Stimulated activated naive CD4-positive, alpha-beta T cell (primary cell): ENCODE measurements around the gene MS4A14.
"Not testable (repeated sequence)": the region's sequence is repeated elsewhere in the genome, so short reads cannot be mapped to it uniquely, and the experiment has no call there.

Experiments
- DNase-seq, 6 experiments: peaks; one replicate each; lab custom pipeline; 2025; lab: John Stamatoyannopoulos, UW

The MS4A14 gene, protein sequence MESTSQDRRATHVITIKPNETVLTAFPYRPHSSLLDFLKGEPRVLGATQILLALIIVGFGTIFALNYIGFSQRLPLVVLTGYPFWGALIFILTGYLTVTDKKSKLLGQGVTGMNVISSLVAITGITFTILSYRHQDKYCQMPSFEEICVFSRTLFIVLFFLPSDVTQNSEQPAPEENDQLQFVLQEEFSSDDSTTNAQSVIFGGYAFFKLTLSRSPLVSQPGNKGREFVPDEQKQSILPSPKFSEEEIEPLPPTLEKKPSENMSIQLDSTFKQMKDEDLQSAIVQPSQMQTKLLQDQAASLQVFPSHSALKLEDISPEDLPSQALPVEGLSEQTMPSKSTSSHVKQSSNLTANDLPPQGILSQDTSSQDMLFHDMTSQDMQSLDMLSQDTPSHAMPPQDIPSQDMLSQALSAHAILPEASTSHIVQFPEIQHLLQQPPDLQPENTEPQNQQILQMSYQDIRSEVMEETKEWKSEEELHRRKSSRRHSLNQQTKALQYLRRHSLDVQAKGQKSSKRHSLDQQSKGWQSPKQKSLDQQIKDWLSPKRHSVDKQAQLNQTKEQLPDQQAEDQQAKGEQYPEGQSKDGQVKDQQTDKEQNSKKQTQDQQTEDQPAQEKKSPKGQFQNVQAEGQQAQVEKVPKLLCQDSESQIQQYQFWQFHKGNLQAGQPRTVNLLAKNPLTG

DNA sequence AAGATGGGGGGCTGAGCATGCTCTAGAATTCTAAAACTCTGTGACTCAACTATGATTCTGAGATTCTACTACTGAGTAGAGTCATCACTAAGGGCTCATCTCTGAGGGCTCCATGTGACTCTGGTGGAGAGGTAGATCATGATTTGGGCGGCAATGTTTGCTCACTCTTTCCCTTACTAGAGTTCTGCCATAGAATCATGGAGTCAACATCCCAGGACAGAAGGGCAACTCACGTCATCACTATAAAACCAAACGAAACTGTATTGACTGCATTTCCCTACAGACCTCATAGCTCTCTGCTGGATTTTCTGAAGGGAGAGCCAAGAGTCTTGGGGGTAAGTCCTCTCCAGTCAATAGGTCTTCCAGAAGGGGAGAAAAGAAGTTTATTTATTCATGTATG lies at the start of gene MS4A14:
Gene MS4A14 (plus strand): TSS at position 78 of the 400 bp plus-strand sequence. CDS start 120 bp downstream, at position 198.
- DNase-seq = no peak

DNA sequence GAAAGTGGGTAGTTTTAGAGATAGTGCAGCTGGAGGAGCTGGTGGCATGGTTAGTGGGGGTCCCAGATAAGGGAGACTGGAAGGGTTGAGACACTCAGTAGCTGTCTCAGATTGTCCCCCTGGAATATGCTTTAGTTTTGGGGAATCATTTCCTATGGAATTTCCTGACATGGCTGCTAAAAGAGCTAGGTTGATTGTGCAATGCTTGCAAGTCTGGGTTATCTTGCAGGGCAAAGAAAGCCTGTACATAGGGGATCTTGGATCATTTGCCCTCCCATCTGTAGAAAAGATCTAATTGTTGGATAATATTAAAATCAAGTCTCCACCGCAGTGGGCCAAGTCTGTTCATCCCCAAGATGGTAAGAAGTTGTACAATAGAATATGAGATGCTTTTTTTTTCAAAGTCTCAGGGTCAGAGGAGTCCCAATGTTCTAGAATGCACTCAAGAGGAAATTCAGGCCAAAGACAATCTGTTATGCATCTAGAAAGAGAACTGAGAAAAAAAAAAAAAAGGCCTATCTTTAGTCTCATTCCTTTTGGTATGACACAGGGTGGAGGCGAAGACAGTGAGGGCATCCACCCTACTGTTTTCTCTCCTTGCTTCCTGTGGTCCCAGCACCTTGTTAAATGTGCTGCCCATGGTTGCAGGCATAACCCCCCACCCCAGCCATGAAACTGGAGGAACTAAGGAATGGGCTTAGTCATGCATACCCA lies 49.0 kb upstream of the MS4A14 start:
- no peak for DNase-seq

DNA sequence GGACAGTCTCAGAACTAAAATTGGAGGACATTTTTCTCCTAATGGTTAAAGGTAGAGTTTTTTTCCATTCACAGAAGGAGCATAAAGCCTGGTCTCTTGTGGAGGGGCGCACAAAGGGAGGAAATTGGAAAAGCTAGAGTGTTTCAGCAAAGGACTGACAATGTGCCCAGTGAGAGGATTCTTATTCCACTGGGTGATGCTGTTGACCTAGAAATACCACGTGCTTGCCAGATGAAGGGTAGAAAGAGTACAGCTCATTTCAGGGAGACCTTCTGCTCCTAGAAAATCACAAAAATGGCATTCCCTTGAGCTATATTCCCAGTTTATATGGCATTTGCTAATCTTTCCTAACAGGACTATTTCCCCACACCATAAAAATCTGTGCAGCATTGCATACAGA lies 48.1 kb upstream of the MS4A14 start:
- DNase-seq = no peak

DNA sequence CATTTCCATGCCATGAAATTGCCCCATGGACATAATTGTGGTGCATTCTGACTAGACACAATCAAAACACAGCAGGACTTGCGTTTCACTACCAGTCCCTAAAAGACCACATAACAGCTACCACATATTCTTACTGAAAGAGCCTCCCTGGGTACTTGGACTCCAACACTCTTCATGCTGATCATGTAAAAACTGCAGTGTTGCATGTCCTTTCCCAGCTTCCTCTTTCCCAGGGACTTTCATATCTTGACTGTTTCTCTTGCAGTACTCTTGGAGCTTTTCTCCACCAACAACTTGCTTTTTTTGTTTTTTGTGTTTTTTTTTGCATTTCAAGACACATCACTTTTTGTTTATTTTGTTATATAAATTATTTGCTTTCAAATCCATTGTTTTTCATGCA lies 46.3 kb upstream of the MS4A14 start:
- DNase-seq = no peak

DNA sequence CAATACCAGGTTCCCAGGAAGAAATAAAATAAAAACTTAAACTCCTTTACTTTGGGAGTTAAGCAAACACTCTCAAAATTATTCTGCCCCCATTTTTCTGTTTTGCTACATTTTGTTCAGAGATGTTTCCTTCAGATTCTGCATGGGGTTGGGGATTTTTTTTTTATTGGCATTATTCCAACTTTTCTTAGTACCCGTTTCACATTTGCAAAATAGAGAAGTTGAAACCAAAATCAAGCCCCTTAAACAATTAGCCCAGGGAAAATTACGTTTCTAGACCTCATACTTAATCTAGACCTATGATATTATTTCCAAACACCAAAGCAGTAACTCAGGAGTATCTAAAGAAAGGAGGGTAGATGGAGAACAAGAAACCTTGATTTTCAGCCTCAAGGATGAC lies 38.5 kb upstream of the MS4A14 start:
- DNase-seq = no peak

DNA sequence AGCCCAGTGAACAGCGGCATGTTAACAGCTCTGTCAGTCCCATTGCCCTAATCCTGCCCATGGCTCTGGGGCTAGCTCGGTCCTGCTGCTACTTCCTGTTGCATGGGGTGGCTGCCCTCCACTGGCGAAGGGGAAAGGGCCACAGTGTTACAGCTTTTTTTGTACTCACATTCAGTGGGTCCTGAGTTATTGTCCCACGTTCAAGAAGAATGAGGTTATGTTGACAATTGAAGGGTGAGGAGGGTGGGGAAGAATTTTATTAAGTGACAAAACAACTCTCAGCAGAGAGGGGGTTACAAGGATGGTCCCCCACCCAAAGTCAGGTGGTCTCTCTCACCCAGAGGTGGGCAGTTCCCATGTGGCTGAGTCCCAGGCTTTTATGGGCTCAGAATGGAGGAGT lies 35.6 kb upstream of the MS4A14 start:
- DNase-seq = no peak

DNA sequence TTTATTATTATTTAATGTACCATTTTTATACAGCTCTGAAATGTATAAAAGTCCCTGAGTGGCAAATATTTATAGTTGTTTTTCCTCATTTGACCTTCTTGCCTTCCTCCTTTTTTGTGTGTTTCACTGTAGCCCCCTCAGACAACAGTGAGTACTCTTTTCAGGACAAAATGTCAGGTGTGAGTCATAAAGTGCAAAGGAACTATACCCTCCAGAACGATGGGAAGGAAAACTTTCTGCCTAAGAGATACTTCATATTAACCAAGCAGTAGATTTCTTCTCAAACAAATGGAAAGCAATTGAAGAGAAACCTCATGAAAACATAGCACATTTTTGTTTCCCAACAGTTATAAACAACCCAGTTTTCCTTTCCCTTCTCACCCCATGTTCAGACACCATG lies 34.0 kb upstream of the MS4A14 start:
- DNase-seq = no peak

DNA sequence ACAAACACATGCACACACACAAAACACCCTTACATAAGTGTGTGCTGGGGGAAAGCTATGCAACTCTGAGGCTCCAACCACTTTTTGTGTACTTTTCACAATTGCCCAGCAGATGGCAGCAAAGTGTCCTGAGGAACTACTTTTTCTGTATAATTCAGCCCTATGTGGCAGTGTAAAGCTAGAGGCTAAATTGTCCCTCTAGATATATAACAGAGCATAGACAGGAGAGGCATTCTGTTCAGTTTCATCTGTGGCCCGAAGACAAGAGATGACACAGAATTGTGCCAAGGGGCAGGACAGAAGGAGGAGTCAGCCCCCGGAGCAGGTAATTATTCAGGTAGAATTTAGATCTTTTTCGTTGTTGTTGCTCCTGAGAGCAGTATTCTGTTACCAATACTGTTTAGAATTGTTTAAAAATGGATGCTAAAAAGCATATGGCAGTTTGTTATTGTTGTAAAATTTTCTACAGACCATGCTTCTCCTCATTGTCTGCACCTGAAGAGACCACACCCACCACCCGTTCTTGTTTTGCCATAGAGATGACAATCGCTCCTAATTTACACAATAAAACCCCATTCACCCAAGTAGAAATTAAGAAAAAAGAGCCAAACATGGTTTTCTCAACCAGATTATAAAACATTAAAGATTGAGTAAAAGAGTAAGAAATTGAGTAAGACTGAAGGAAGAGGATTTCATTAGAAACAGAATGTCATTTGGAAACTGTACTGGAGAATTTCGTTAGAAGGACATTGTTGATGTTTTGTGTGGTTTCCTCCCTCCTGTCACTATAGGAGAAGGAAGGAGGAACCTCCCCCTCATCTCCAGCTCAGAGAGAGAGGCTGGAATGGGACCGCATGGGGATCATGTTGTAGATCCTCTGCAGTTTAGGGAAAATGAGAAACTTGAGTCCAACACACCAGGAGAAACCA lies 32.5 kb upstream of the MS4A14 start:
- peak in 4 of 6 experiments; percentile 2 to 49 (median 38) for DNase-seq

DNA sequence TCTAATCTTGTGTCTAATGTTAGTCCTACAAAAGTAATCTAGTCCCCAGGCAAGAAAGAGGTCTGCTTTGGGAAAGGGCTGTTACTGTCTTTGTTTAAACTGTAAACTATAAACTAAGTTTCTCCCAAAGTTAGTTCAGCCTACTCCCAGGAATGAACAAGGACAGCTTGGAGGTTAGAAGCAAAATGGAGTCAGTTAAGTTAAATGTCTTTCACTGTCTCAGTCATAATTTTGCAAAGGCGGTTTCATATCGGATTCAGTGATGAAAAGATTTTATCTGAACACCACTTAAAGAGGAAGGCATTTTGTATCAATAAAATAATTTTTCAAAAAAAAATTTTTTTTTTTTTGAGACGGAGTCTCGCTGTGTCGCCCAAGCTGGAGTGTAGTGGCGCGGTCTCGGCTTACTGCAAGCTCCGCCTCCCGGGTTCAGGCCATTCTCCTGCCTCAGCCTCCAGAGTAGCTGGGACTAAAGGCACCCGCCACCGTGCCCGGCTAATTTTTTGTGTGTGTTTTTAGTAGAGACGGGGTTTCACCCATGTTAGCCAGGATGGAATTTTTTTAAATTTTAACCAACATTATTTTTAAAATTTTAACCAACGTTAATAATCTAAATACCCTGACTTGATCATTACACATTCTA lies 29.9 kb upstream of the MS4A14 start:
- DNase-seq = not testable (repeated sequence)

DNA sequence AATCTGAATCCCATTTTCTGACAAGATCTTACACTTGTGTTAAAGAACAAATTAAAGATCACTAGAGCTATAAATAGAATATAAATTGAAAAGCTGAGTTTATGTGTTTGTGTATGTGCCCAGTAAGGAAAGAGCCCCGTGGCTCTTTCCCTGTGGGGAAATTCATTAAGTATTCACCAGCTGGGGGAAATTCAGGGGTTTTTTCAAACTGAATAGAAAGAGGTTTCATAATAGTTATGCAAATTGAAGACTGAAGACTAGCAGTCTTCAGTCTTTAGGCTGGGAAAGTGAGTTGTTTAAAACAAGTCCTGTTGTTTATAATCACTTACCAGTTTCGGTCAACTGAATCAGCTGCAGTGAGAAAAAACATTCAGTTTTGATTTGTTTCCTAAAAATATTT lies 29.2 kb upstream of the MS4A14 start:
- no peak for DNase-seq

DNA sequence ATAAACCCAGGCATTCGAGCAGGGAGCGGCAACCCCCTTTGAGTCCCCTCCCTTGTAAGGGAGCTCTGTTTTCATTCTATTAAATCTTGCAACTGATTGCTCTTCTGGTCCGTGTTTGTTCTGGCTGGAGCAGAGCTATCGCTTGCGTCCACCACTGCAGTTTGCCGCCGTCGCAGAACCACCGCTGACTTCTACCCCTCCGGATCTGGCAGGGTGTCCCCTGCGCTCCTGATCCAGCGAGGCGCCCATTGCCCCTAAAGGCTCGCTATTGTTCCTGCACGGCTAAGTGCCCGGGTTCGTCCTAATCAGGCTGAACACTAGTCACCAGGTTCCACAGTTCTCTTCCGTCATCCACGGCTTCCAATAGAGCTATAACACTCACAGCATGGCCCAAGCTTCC lies 28.4 kb upstream of the MS4A14 start:
- no peak for DNase-seq

DNA sequence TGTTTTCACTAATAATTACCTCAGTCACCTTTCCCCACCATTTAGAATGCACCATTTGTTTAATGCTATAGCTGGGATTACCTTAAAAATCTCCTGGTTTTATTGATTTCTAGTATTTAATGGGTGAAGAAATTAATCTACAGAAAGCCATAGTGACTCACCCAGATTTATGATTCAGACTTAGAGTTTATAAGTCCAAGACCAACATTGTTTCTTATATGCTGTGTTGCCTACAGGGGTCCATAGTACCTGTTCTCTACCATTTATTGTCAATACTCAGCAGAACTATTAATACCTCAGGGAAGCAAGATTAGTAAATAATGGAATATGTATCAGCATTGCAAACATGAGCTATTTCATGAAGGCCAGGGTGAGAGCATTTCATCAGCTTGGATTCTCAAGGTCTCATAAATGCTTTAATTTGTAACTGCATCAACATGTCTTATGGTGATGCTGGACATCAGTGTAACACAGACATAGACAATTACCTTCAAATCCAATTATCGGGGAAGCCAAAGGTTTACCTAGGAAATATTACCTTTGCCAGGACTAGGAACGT lies 25.9 kb upstream of the MS4A14 start:
- no peak for DNase-seq

DNA sequence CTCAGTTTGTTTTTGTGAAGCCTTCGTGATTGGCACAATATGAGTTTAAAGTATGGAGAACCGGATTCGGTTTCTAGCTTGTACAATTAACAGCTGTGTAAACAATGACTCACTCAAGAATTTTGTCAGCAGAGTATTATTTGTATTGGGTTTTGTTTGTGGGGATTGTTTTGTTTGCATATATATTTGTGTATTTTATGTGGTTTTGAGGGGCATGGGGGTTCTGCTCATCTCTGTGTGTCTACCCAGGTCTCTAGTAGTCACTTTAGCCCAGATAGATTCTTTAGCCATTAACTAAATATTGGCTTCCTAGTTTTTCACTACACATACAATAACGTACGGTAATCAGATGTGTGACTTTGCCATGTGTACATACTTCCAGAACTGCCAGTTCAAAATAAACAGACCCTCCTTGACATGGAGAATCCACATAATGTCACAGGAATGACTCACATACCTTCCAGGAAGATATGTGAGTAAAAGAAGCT lies 25.4 kb upstream of the MS4A14 start:
- DNase-seq = no peak

DNA sequence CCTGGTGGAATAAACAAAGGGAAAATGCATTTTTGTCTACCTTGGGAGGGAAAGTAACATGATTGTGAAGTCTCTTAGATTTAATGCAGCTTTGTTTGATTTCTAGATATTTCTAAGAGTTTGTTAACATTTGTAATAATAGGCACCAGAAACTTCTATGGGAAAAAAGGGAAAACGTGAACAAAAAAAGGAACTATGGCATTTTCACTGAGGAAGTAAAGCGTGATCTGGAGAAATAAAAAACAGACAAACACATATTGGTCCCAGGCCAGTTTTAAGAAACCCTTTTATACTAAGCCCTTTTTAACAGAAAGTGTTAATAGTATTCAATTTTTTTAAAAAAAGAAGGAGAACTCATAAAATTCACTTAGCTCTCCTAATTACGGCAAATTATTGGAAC lies 24.9 kb upstream of the MS4A14 start:
- DNase-seq = no peak

DNA sequence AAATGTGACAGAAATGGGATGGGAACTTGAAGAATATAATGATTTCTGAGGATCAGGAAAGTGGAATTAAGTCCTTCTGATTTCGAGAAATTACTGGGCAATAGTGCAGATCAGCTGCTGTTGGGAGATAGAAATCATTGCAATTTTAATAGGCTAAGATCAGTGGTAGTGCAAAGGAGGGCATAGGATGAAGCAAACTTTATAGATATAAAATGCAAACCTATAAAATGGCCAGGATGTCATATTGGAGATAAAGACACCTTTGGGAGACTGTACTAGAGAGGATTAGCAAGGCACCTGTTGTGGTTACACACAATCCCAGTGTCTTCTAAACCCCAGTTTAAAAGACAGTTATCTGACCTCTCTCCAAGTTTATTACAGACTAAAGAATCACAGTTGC lies 24.4 kb upstream of the MS4A14 start:
- DNase-seq = no peak

DNA sequence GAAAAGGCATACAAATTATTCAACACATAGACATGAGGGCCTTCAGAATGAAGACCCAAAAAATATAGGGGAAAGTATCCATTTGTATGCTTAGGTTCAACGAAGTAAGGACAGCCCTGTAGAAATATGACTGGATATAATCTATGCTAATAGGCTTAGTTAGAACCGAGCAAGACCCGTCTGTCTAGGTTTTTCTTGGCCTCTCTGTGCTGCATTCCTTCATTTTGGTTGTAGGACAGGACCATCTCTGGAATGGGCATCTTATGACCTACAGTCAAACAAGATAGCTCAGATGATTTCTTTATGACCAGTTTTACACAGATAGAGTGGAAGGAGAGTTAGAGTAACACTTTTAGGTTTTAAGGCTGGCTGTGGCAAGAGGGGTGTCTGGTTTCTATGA lies 23.5 kb upstream of the MS4A14 start:
- no peak for DNase-seq

DNA sequence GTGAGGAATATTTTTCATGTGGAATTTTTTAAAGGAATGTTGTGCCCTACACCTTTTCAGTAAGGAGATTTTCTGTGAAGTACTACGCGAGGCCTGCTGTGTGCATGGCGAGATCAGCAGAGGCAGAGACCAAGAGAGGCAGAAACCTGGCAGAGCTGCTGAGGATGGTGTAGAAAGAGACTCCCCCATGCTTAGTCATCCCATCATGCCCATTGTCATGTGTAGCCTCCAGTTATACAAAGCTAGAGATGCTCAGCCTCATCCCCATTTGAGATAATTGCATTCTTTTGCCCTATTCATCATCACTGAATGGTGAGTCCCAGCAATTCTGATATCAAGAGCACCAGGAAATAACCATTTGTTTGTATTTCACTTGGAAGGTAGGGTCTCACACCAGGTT lies 20.9 kb upstream of the MS4A14 start:
- no peak for DNase-seq

DNA sequence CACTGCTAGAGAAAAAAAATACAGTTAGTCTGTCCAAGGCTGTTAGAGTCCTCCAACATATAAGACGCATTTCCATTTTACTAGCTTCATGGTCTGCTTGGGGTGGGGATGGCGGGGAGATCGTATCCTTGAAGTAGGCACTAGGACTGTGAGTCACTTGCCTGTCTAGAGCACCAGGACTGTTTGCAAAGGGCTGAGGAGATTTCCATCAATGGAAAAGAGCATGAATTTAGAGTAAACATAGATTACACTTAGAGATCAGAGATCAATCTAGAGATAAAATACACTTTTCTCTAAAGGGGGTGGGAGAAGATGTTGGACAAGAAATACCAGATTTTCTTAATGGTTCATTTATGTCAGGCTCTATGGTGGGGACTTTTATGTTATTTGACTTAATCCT lies 19.7 kb upstream of the MS4A14 start:
- DNase-seq = no peak

DNA sequence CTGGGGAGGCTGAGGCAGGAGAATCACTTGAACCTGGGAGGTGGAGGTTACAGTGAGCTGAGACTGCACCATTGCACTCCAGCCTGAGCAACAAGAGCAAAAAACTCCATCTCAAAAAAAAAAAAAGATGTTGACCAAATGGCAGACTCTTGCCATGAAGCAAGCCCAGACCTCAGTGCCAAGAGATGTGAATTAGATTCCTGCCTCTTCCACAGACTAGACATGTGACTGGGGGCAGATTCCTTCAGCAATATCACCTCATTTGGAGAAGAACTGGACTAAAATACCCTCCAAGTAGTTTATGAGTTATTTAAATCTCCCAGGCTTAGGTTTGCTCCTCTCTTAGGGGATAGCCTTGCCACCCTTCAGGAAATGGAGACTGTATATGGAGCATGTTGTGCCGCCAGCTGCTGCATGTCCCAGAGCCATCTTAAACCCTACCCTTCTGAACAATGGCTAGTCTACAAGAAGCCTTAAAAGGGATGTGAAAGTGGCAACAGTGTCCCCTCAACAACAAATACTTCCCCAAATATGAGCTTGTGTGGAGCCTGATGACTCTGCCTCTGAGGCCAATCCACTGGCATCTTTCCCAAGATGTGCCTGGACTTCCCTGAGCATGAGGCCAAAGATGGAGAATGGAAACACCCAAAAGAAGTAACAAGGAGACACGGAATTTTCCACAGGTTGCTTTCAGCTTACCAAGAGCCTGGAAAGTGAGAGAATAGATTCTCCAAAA lies 18.7 kb upstream of the MS4A14 start:
- DNase-seq = no peak

DNA sequence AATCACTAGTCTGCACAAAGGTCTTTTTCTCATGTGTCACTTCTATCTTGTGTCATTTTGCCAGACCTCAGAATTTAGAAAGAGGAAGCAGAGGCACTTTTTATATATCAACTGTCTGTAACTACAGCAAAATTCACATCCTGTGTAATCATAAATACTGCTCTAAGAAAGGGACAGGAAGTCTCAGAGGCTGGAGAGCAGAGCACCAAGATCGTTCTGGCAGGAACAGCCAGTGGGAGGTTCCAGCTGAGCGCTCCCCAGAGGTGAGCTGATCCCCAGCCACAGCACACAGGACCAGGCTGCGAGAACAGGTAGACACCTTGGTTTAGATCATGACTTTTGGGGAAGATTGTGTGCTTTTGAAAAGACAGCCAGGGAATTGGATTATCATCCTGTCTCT lies 17.9 kb upstream of the MS4A14 start, which contains the start of gene MS4A7:
Gene MS4A7 (plus strand): TSS at position 179 of the 400 bp plus-strand sequence. CDS start 4,610 bp downstream, outside the sequence.
- DNase-seq = no peak
